ENCODE measurements around the gene LTBP1.

The LTBP1 gene

DNA sequence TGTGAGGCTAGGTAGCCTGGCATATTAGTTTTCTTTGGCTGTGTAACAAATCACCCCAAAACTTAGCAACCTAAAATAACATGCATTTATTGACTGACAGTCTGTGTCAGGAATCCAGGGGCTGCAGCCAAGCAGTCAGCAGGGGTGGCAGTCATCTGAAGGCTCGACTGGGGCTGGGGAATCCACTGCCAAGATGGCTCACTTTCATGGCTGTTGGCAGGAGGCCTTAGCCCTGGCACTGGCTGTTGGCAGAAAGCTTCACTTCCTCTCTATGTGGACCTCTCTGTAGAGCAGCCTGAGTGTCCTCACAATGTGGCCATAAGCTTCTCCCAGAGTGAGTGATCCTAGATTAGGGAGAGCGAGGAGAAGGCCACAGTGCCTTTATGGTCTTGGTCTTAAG lies 78.0 kb downstream of the LTBP1 start:
- no peak for DNase-seq (ENCODE audit: low read depth in 1 of 2, low spot score in 1 of 2)
- Histone ChIP-seq H3K27ac (replicated peaks) (no peak overlapping the region), H3K4me3 (replicated peaks; ENCODE audit: insufficient read depth, low read length) (no peak overlapping the region), H3K27me3 (ENCODE audit: insufficient read depth, poor library complexity, severe bottlenecking) (no peaks in the 10 kb centered on the region)
- TF ChIP-seq GABPA (IDR thresholded peaks at IDR 0.05; ENCODE audit: low read depth) (no peak), CTCF (IDR thresholded peaks at IDR 0.05; ENCODE audit: insufficient read depth, low read length) (no peak), POLR2AphosphoS5 (IDR thresholded peaks at IDR 0.05; ENCODE audit: low read depth) (no peak), SPI1 (IDR thresholded peaks at IDR 0.05; ENCODE audit: borderline replicate concordance, low read depth) (no peak)
- TF ChIP-seq, protein P1, sequence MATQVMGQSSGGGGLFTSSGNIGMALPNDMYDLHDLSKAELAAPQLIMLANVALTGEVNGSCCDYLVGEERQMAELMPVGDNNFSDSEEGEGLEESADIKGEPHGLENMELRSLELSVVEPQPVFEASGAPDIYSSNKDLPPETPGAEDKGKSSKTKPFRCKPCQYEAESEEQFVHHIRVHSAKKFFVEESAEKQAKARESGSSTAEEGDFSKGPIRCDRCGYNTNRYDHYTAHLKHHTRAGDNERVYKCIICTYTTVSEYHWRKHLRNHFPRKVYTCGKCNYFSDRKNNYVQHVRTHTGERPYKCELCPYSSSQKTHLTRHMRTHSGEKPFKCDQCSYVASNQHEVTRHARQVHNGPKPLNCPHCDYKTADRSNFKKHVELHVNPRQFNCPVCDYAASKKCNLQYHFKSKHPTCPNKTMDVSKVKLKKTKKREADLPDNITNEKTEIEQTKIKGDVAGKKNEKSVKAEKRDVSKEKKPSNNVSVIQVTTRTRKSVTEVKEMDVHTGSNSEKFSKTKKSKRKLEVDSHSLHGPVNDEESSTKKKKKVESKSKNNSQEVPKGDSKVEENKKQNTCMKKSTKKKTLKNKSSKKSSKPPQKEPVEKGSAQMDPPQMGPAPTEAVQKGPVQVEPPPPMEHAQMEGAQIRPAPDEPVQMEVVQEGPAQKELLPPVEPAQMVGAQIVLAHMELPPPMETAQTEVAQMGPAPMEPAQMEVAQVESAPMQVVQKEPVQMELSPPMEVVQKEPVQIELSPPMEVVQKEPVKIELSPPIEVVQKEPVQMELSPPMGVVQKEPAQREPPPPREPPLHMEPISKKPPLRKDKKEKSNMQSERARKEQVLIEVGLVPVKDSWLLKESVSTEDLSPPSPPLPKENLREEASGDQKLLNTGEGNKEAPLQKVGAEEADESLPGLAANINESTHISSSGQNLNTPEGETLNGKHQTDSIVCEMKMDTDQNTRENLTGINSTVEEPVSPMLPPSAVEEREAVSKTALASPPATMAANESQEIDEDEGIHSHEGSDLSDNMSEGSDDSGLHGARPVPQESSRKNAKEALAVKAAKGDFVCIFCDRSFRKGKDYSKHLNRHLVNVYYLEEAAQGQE (IDR thresholded peaks at IDR 0.05; ENCODE audit: insufficient replicate concordance, low read depth) = no peak

GRCh38 chr2:33029459-33029858 lies 82.7 kb downstream of the LTBP1 start:
- H3K4me3 ChIP-seq (replicated peaks; ENCODE audit: insufficient read depth, low read length) = no peak overlapping the region

DNA sequence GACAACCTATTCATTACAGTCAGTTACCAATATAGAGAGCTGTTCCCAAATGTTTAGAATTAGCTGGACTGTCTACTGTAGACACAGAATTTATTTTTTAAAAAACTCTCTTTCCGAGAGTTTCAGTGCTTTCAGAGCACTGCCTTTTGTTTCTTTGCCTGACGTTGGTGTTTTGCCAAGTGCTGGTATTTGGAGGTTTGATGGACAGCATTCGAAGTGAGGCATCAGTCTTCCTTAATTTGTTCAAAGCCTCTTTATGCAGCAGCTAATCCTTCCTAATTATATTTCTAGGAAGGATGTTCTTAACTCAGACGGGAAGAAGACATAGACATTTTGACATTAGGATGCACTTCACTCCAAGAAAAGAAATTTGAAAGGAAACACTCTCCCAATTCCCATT lies 83.2 kb downstream of the LTBP1 start:
- no peak overlapping the region for H3K27ac ChIP-seq (replicated peaks)
- TF ChIP-seq POLR2AphosphoS5 (IDR thresholded peaks at IDR 0.05; ENCODE audit: low read depth) = no peak
- TF ChIP-seq, protein P1 (IDR thresholded peaks at IDR 0.05; ENCODE audit: insufficient replicate concordance, low read depth) = no peak
- TF ChIP-seq SPI1 (IDR thresholded peaks at IDR 0.05; ENCODE audit: borderline replicate concordance, low read depth) = no peak
- no peak for TF ChIP-seq CTCF (IDR thresholded peaks at IDR 0.05; ENCODE audit: insufficient read depth, low read length)
- TF ChIP-seq GABPA (IDR thresholded peaks at IDR 0.05; ENCODE audit: low read depth) = no peak
- peaks cover 4% of the 10 kb centered on the region for H3K27me3 ChIP-seq (ENCODE audit: insufficient read depth, poor library complexity, severe bottlenecking)
- no peak overlapping the region for H3K4me3 ChIP-seq (replicated peaks; ENCODE audit: insufficient read depth, low read length)
- no peak for DNase-seq (ENCODE audit: low read depth in 1 of 2, low spot score in 1 of 2)

More at GRCh38 chr2:33029459-33029858, 82.7 kb downstream of the LTBP1 start:
- Histone ChIP-seq H3K27me3 (ENCODE audit: insufficient read depth, poor library complexity, severe bottlenecking) (peaks cover 4% of the 10 kb centered on the region), H3K27ac (replicated peaks) (no peak overlapping the region)
- TF ChIP-seq GABPA (IDR thresholded peaks at IDR 0.05; ENCODE audit: low read depth) = no peak
- no peak for TF ChIP-seq POLR2AphosphoS5 (IDR thresholded peaks at IDR 0.05; ENCODE audit: low read depth)
- TF ChIP-seq, protein P1 (IDR thresholded peaks at IDR 0.05; ENCODE audit: insufficient replicate concordance, low read depth) = no peak
- no peak for TF ChIP-seq SPI1 (IDR thresholded peaks at IDR 0.05; ENCODE audit: borderline replicate concordance, low read depth)
- no peak for TF ChIP-seq CTCF (IDR thresholded peaks at IDR 0.05; ENCODE audit: insufficient read depth, low read length)
- no peak for DNase-seq (ENCODE audit: low read depth in 1 of 2, low spot score in 1 of 2)

Data from HL-60 (cell line).